DOHH2 (cell line): Measurements from ENCODE around the gene TFAP2B.

Experiments
- H3F3A ChIP-seq: fragments of 200-600 bp; sonication (generic), shearing (Covaris generic); 2 replicates; pipeline ENCODE4 v1.6.0; 2016; ENCODE audit warnings: antibody characterized with exemption, mild to moderate bottlenecking; ENCODE audit not compliant: control insufficient read depth, insufficient read depth
- H3K27ac ChIP-seq: fragments of 200-600 bp; sonication (generic); 2 replicates; pipeline ENCODE4 v1.5.1; 2014; ENCODE audit warnings: low read depth, mild to moderate bottlenecking, low read length, moderate library complexity
- H3K27me3 ChIP-seq: fragments of 200-600 bp; sonication (generic); 2 replicates; pipeline ENCODE4 v1.6.1; 2014; ENCODE audit warnings: mild to moderate bottlenecking, low read length, mixed read lengths; ENCODE audit not compliant: control insufficient read depth
- H3K36me3 ChIP-seq: fragments of 200-600 bp; sonication (generic); 2 replicates; pipeline ENCODE4 v1.6.1; 2014; ENCODE audit warnings: mild to moderate bottlenecking, low read length, moderate library complexity, mixed read lengths; ENCODE audit not compliant: control insufficient read depth
- H3K4me1 ChIP-seq: fragments of 200-600 bp; sonication (generic); 2 replicates; pipeline ENCODE4 v1.6.1; 2014; ENCODE audit warnings: mild to moderate bottlenecking, low read length, mixed read lengths; ENCODE audit not compliant: control insufficient read depth
- H3K4me2 ChIP-seq: fragments of 200-600 bp; sonication (generic); 2 replicates; pipeline ENCODE4 v1.6.0; 2014; ENCODE audit warnings: mild to moderate bottlenecking, low read length, moderate library complexity
- H3K4me3 ChIP-seq: fragments of 200-600 bp; sonication (generic); 2 replicates; pipeline ENCODE4 v1.5.1; 2014; ENCODE audit warnings: mild to moderate bottlenecking, low read length, mixed read lengths
- H3K79me2 ChIP-seq: fragments of 200-600 bp; sonication (generic); 2 replicates; pipeline ENCODE4 v1.6.1; 2014; ENCODE audit warnings: mild to moderate bottlenecking, low read length, mixed read lengths; ENCODE audit not compliant: control insufficient read depth
- H3K9me2 ChIP-seq: fragments of 200-600 bp; sonication (generic); replicated peaks from 2 replicates; pipeline ENCODE4 v1.6.1; 2014; ENCODE audit warnings: mild to moderate bottlenecking, low read length, mixed read lengths; ENCODE audit not compliant: control insufficient read depth
- H3K9me3 ChIP-seq: fragments of 200-600 bp; sonication (generic); 2 replicates; pipeline ENCODE4 v1.6.1; 2014; ENCODE audit warnings: antibody characterized with exemption, low read length, mixed read lengths; ENCODE audit not compliant: control insufficient read depth, insufficient read depth
- H4K20me1 ChIP-seq: fragments of 200-600 bp; sonication (generic); 2 replicates; pipeline ENCODE4 v1.6.0; 2014; ENCODE audit warnings: low read depth, mild to moderate bottlenecking, antibody characterized with exemption, low read length, moderate library complexity; ENCODE audit not compliant: control insufficient read depth, insufficient read depth
- EZH2phosphoT487 ChIP-seq: fragments of 200-600 bp; sonication (generic); IDR thresholded peaks from 2 replicates; pipeline ENCODE4 v1.6.1; 2017; ENCODE audit warnings: borderline replicate concordance, mild to moderate bottlenecking, antibody characterized with exemption, low read length, moderate library complexity, mixed read lengths
- TF ChIP-seq, protein P1 (sequence below): fragments of 200-600 bp; sonication (generic); IDR thresholded peaks from one replicate; pipeline ENCODE4 v1.5.1; 2014; ENCODE audit warnings: antibody characterized with exemption, mild to moderate bottlenecking, low read depth, low read length; ENCODE audit not compliant: poor library complexity, severe bottlenecking

The TFAP2B gene

DNA sequence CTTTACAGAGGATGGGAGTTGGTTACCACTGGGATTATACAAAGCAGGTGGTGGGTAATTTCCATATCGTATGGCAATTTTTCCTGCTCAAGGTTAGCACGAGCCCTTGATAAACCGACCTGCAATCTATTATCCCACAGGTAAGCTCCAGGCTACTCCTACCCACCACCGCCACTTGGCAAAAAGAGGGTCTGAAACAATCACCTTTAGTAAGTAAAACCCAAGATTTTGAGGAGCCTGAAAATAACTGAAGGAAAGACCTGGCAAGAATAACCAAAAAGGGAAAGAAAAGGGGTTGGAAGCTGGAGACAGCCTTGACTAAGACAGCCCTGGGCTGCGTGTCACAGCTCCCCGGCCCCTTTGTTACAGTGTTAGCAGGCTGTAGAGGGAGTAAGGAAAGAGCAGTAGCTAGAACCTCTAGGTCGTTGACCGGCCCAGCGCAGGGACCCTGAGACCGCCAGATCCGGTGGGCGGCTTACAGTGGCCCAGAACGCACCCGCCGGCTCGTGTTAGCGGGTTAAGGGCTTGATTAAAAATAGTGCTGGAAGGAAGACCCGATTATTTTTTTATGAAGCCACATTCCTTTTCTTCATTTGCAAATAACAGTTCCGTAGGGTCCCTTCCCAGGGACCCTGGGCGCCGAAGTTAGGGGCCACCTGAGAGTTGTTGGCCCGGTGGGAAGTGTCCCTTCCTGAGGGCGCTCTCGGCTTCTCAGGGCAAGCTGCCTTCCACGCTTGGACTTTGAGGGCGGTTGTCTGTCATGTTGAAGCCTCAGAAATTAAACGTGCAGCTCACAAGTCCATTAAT is 30.5 kb downstream of the TFAP2B start:
- no peaks in the 10 kb centered on the region for H3K27me3 ChIP-seq
- H4K20me1 ChIP-seq, result no peaks in the 10 kb centered on the region
- peaks cover 3% of the 10 kb centered on the region; the same call in 1 of the 2 replicates for H3K9me3 ChIP-seq
- H3K4me1 ChIP-seq, result no peaks in the 10 kb centered on the region
- H3K79me2 ChIP-seq, result no peaks in the 10 kb centered on the region
- no peaks in the 10 kb centered on the region for H3K9me2 ChIP-seq
- no peaks in the 10 kb centered on the region for H3F3A ChIP-seq
- TF ChIP-seq, protein P1, sequence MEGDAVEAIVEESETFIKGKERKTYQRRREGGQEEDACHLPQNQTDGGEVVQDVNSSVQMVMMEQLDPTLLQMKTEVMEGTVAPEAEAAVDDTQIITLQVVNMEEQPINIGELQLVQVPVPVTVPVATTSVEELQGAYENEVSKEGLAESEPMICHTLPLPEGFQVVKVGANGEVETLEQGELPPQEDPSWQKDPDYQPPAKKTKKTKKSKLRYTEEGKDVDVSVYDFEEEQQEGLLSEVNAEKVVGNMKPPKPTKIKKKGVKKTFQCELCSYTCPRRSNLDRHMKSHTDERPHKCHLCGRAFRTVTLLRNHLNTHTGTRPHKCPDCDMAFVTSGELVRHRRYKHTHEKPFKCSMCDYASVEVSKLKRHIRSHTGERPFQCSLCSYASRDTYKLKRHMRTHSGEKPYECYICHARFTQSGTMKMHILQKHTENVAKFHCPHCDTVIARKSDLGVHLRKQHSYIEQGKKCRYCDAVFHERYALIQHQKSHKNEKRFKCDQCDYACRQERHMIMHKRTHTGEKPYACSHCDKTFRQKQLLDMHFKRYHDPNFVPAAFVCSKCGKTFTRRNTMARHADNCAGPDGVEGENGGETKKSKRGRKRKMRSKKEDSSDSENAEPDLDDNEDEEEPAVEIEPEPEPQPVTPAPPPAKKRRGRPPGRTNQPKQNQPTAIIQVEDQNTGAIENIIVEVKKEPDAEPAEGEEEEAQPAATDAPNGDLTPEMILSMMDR, result no peak
- no peak for TF ChIP-seq EZH2phosphoT487
- no peak overlapping the region for H3K4me3 ChIP-seq
- no peaks in the 10 kb centered on the region for H3K36me3 ChIP-seq
- H3K27ac ChIP-seq, result no peak overlapping the region
- no peak overlapping the region for H3K4me2 ChIP-seq

DNA sequence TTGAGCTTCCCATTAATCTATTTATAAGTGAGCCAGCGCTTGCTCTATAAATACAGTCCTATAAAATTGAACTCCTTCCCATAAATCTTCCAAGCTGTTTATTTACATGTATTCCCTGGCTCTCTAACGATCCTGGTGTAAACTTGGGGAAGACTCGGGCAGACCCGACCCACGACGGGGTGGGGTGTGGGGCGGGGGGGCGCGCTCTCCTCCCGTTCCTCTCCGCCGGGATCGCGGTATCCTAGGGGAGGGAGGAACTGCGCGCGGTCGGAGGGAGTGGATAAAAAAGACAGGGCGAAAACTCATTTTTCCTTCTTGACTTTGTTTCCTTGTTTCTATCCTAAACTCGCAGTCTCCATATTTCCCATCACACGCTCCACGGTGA is 31.1 kb downstream of the TFAP2B start:
- Histone ChIP-seq H3K36me3 (no peaks in the 10 kb centered on the region), H3K4me3 (no peak overlapping the region), H3K4me1 (no peaks in the 10 kb centered on the region), H3K9me3 (peaks cover 3% of the 10 kb centered on the region; the same call in 1 of the 2 replicates), H3K79me2 (no peaks in the 10 kb centered on the region), H3K4me2 (no peak overlapping the region), H3K27ac (no peak overlapping the region), H3F3A (no peaks in the 10 kb centered on the region), H3K9me2 (no peaks in the 10 kb centered on the region), H3K27me3 (no peaks in the 10 kb centered on the region), H4K20me1 (no peaks in the 10 kb centered on the region)
- no peak for TF ChIP-seq EZH2phosphoT487
- TF ChIP-seq, protein P1, result no peak

DNA sequence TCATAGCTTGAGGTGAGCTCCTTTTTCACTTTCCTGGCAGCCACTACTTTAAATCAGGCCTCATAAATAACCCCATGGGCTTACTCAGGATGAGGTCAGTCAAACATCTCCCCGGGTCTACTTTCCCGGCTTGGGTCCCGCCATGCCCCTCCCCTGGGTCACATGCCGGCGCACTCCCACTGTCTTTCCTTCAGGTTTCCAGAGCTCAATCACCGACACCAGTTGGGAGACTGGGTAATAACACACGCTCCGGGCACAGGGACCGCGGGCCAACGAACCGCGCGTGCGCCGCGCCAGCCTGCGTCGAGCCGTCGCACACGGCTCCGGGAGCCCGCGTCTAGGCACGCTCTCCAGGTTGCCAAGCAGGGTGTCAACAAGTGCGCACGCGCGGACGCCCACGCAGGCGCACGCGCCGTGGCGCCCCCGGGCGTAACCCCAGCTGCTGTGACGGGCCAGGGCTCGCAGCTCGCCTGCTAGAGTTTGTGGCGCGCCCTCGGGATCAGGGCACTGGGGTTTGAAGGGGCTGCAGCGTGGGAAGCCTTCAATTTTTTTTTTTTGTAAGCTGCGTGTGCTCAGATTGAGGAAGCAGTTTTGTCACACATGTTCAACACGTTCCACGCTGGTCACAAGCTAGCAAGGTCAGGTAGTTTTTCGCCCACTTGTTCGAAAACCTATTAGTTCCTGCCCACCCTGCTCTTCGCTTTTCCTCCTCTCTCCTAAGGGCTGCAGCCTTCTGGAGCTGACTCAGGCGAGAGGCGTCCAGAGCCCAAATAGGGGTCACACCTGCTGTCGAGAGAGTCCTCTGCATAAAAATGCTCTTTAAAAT is 31.8 kb downstream of the TFAP2B start:
- no peaks in the 10 kb centered on the region for H3K27me3 ChIP-seq
- H3K4me2 ChIP-seq, result no peak overlapping the region

More for the DNA sequence above, 31.8 kb downstream of the TFAP2B start:
- H3K4me3 ChIP-seq, result no peak overlapping the region
- H3F3A ChIP-seq, result no peaks in the 10 kb centered on the region
- H3K4me1 ChIP-seq, result no peaks in the 10 kb centered on the region
- H3K36me3 ChIP-seq, result no peaks in the 10 kb centered on the region
- no peak for TF ChIP-seq EZH2phosphoT487
- TF ChIP-seq, protein P1, result no peak
- no peak overlapping the region for H3K27ac ChIP-seq
- peaks cover 3% of the 10 kb centered on the region; the same call in 1 of the 2 replicates for H3K9me3 ChIP-seq
- no peaks in the 10 kb centered on the region for H3K79me2 ChIP-seq
- H4K20me1 ChIP-seq, result no peaks in the 10 kb centered on the region
- H3K9me2 ChIP-seq, result no peaks in the 10 kb centered on the region
